NCI-H446 (cell line): Measurements from ENCODE around the gene SBF2.
A peak's percentile ranks its signal among the peaks of the same experiment; 100 is the strongest.
"Not testable (repeated sequence)": the region's sequence is repeated elsewhere in the genome, so short reads cannot be mapped to it uniquely, and the experiment has no call there.

ENCODE experiments used
- DNase-seq, 2 experiments: peaks; one replicate each; lab custom pipeline; 2025; lab: John Stamatoyannopoulos, UW

Gene SBF2

GRCh38 chr11:10067629-10068300 lies 226.3 kb downstream of the SBF2 start:
- no peak for DNase-seq

- no peak for DNase-seq
Measured at GRCh38 chr11:10066441-10066840, 227.6 kb downstream of the SBF2 start.

- no peak for DNase-seq
Measured at GRCh38 chr11:10064828-10065227, 229.2 kb downstream of the SBF2 start.

- no peak for DNase-seq
Measured at GRCh38 chr11:10058356-10058755, 235.7 kb downstream of the SBF2 start.

GRCh38 chr11:10051868-10052586 lies 242.0 kb downstream of the SBF2 start:
- no peak for DNase-seq

GRCh38 chr11:10050561-10050960 lies 243.5 kb downstream of the SBF2 start:
- no peak for DNase-seq

- no peak for DNase-seq
Measured at GRCh38 chr11:10049756-10050155, 244.3 kb downstream of the SBF2 start.

- DNase-seq: peak in 1 of 2 experiments; percentile 1
Measured at GRCh38 chr11:10048350-10048749, 245.7 kb downstream of the SBF2 start.

- no peak for DNase-seq
Measured at GRCh38 chr11:10044618-10045017, 249.4 kb downstream of the SBF2 start.

- no peak for DNase-seq
Measured at GRCh38 chr11:10042699-10043098, 251.3 kb downstream of the SBF2 start.

GRCh38 chr11:10041748-10042446 lies 252.1 kb downstream of the SBF2 start:
- DNase-seq: no peak

- no peak for DNase-seq
Measured at GRCh38 chr11:10041332-10041731, 252.7 kb downstream of the SBF2 start.

- no peak for DNase-seq
Measured at GRCh38 chr11:10038521-10039302, 255.3 kb downstream of the SBF2 start.

- not testable (repeated sequence) for DNase-seq
Measured at GRCh38 chr11:10035932-10036331, 258.1 kb downstream of the SBF2 start.

- no peak for DNase-seq
Measured at GRCh38 chr11:10032935-10033334, 261.1 kb downstream of the SBF2 start.

GRCh38 chr11:10030122-10030490 lies 263.9 kb downstream of the SBF2 start:
- no peak for DNase-seq

- no peak for DNase-seq
Measured at GRCh38 chr11:10029386-10030121, 264.5 kb downstream of the SBF2 start.

- DNase-seq: no peak
Measured at GRCh38 chr11:10026514-10026913, 267.5 kb downstream of the SBF2 start.

- DNase-seq: no peak
Measured at GRCh38 chr11:10023212-10023611, 270.8 kb downstream of the SBF2 start.

- DNase-seq: no peak
Measured at GRCh38 chr11:10022764-10023163, 271.3 kb downstream of the SBF2 start.

GRCh38 chr11:10021563-10021962 lies 272.5 kb downstream of the SBF2 start:
- no peak for DNase-seq
